Type B pancreatic cell (in vitro differentiated cells): ENCODE data around the gene KLHL26. TPM values are rescaled to one million over a fixed set of nuclear protein-coding genes. Genes with fewer than 3 reads are reported as not detected.

Experiments
- DNase-seq: peaks from one replicate; pipeline ENCODE4 v3.0.0; 2021; ENCODE audit warnings: mixed read lengths; ENCODE audit not compliant: unreplicated experiment; ENCODE audit errors: extremely low spot score
- H3K27ac Mint-ChIP-seq: 2 replicates; pipeline ENCODE4 v1.8.0; 2021; ENCODE audit warnings: mild to moderate bottlenecking, mixed read lengths
- H3K27me3 Mint-ChIP-seq: 2 replicates; pipeline ENCODE4 v1.8.0; 2021; ENCODE audit warnings: mixed read lengths
- H3K36me3 Mint-ChIP-seq: 2 replicates; pipeline ENCODE4 v1.8.0; 2021; ENCODE audit warnings: mixed read lengths
- H3K4me1 Mint-ChIP-seq: one replicate; pipeline ENCODE4 v1.8.0; 2021; ENCODE audit warnings: mixed read lengths; ENCODE audit not compliant: unreplicated experiment
- H3K4me3 Mint-ChIP-seq: 2 replicates; pipeline ENCODE4 v1.8.0; 2021; ENCODE audit warnings: mild to moderate bottlenecking, mixed read lengths
- H3K9me3 Mint-ChIP-seq: 2 replicates; pipeline ENCODE4 v1.8.0; 2021; ENCODE audit warnings: mixed read lengths
- CTCF ChIP-seq: fragments of 200-600 bp; sonication (generic); conservative IDR thresholded peaks from 2 replicates; pipeline ENCODE4 v1.5.0; 2021; ENCODE audit warnings: antibody characterized with exemption, mild to moderate bottlenecking
- total RNA-seq: library from RNA; stranded (reverse); gene quantifications from 2 replicates; pipeline ENCODE4 v1.2.1, GENCODE V29; 2021; ENCODE audit warnings: low replicate concordance

KLHL26 gene
- total RNA-seq, 1 donor from 2014 or later = 11.1 TPM

- no peaks in the 10 kb centered on the region for H3K36me3 Mint-ChIP-seq
- peaks cover 41% of the 10 kb centered on the region for H3K27me3 Mint-ChIP-seq
- no peaks in the 10 kb centered on the region for H3K4me1 Mint-ChIP-seq
- H3K9me3 Mint-ChIP-seq = peaks cover 5% of the 10 kb centered on the region
- no peak for TF ChIP-seq CTCF
- no peak overlapping the region for H3K27ac Mint-ChIP-seq
- DNase-seq = no peak
- no peak overlapping the region for H3K4me3 Mint-ChIP-seq
These were observed 19.3 kb upstream of the KLHL26 start for GRCh38 chr19:18617562-18617961.

- Mint-ChIP-seq H3K9me3 (peaks cover 5% of the 10 kb centered on the region), H3K4me3 (no peak overlapping the region), H3K36me3 (no peaks in the 10 kb centered on the region), H3K27me3 (peaks cover 39% of the 10 kb centered on the region), H3K27ac (no peak overlapping the region), H3K4me1 (no peaks in the 10 kb centered on the region)
- DNase-seq = no peak
- no peak for TF ChIP-seq CTCF
These were observed 18.6 kb upstream of the KLHL26 start for GRCh38 chr19:18618236-18618635.

- peaks cover 18% of the 10 kb centered on the region for H3K27me3 Mint-ChIP-seq
- no peak for TF ChIP-seq CTCF
- no peaks in the 10 kb centered on the region for H3K36me3 Mint-ChIP-seq
- H3K4me1 Mint-ChIP-seq = no peaks in the 10 kb centered on the region
- H3K9me3 Mint-ChIP-seq = peaks cover 5% of the 10 kb centered on the region
- no peak overlapping the region for H3K27ac Mint-ChIP-seq
- no peak for DNase-seq
- no peak overlapping the region for H3K4me3 Mint-ChIP-seq
These were observed 16.5 kb upstream of the KLHL26 start for GRCh38 chr19:18620311-18620710.

- Mint-ChIP-seq H3K27me3 (peaks cover 13% of the 10 kb centered on the region), H3K9me3 (peaks cover 5% of the 10 kb centered on the region), H3K4me1 (no peaks in the 10 kb centered on the region), H3K4me3 (no peak overlapping the region), H3K27ac (no peak overlapping the region), H3K36me3 (no peaks in the 10 kb centered on the region)
- DNase-seq = no peak
- no peak for TF ChIP-seq CTCF
These were observed 15.9 kb upstream of the KLHL26 start for GRCh38 chr19:18620902-18621301.

GRCh38 chr19:18626906-18627305, 9.9 kb upstream of the KLHL26 start:
- Mint-ChIP-seq H3K27ac (no peak overlapping the region), H3K4me3 (no peak overlapping the region), H3K9me3 (peaks cover 6% of the 10 kb centered on the region), H3K36me3 (no peaks in the 10 kb centered on the region), H3K4me1 (no peaks in the 10 kb centered on the region), H3K27me3 (peaks cover 18% of the 10 kb centered on the region)
- no peak for TF ChIP-seq CTCF
- DNase-seq = no peak
